Thymus (tissue), 14 donors: ENCODE results near the gene TRIP10. TPM values are rescaled to one million over a fixed set of nuclear protein-coding genes. Genes with fewer than 3 reads are reported as not detected.

Experiments
- DNase-seq, 9 donors: peaks; one replicate each; pipeline ENCODE4 v3.0.0-alpha.2; 2013; ENCODE audit warnings: low spot score in 9 of 9, low read depth in 6 of 9, missing footprints in 1 of 9
- H3K27ac ChIP-seq, 2 donors: one replicate each; pipeline ENCODE4 v1.5.1; 2013; ENCODE audit warnings: control low read depth in 1 of 2, low read depth in 1 of 2, low read length in 1 of 2, mild to moderate bottlenecking in 1 of 2, moderate library complexity in 1 of 2
- H3K27me3 ChIP-seq, 2 donors: one replicate each; pipeline ENCODE4 v1.5.1; 2013; ENCODE audit warnings: low read length in 1 of 2; ENCODE audit not compliant: control insufficient read depth in 2 of 2, insufficient read depth in 1 of 2
- H3K36me3 ChIP-seq, 2 donors: one replicate each; pipeline ENCODE4 v1.5.1; 2013; ENCODE audit warnings: low read length in 1 of 2, mild to moderate bottlenecking in 1 of 2, moderate library complexity in 1 of 2; ENCODE audit not compliant: control insufficient read depth in 2 of 2, insufficient read depth in 2 of 2
- H3K4me1 ChIP-seq, 2 donors: one replicate each; pipeline ENCODE4 v1.5.1; 2013; ENCODE audit warnings: low read length in 2 of 2; ENCODE audit not compliant: control insufficient read depth in 2 of 2, insufficient read depth in 2 of 2
- H3K4me3 ChIP-seq, 2 donors: one replicate each; pipeline ENCODE4 v1.5.1; 2013; ENCODE audit warnings: low read length in 2 of 2, control low read depth in 1 of 2, mild to moderate bottlenecking in 1 of 2
- H3K9me3 ChIP-seq, 2 donors: one replicate each; pipeline ENCODE4 v1.5.1; 2013; ENCODE audit warnings: low read length in 1 of 2, mild to moderate bottlenecking in 1 of 2; ENCODE audit not compliant: control insufficient read depth in 2 of 2, insufficient read depth in 1 of 2
- WGBS: extraction: QIAGEN DNeasy Blood & Tissue Kit; methylation state at CpG from one replicate; pipeline ENCODE4 v1.1.7; 2013; 5-methylcytosine and 5-hydroxymethylcytosine counted together
- long read RNA-seq, 10 donors: transcript quantifications; one replicate each; lab custom pipeline, GENCODE V29; 2026
- polyA plus RNA-seq: library from polyadenylated mRNA; stranded (reverse); fragments of 200-250 nt; gene quantifications from one replicate; pipeline ENCODE4 v1.2.3, GENCODE V29; 2013
- total RNA-seq: library from RNA; stranded (reverse); fragments of 120-200 nt; gene quantifications from one replicate; pipeline ENCODE4 v1.2.4, GENCODE V29; 2013
- donor health status: healthy.

The TRIP10 gene
- 11.2 TPM for total RNA-seq
- 52.2 TPM for polyA plus RNA-seq
- long read RNA-seq, donor 1, result 0 reads
- long read RNA-seq, donor 2, partial matches to known transcripts, result 0 of 3 reads
- long read RNA-seq, donor 2, other reads (novel, unspliced or antisense), result 0 of 3 reads
- long read RNA-seq, donor 3, partial matches to known transcripts, result 0 of 3 reads
- long read RNA-seq, donor 3, other reads (novel, unspliced or antisense), result 0 of 3 reads
- long read RNA-seq, donor 4, result 0 reads
- long read RNA-seq, donor 5, partial matches to known transcripts, result 6 of 13 reads
- long read RNA-seq, donor 5, other reads (novel, unspliced or antisense), result 0 of 13 reads
- long read RNA-seq, donor 6, partial matches to known transcripts, result 0 of 3 reads
- long read RNA-seq, donor 6, other reads (novel, unspliced or antisense), result 0 of 3 reads
- long read RNA-seq, donor 7, result 0 reads
- long read RNA-seq, donor 8, partial matches to known transcripts, result 0 of 2 reads
- long read RNA-seq, donor 8, other reads (novel, unspliced or antisense), result 0 of 2 reads
- long read RNA-seq, donor 9, result 0 reads
- long read RNA-seq, donor 10, partial matches to known transcripts, result 0 of 1 reads
- long read RNA-seq, donor 10, other reads (novel, unspliced or antisense), result 0 of 1 reads

GRCh38 chr19:6739390-6739882, at the start of gene TRIP10:
Gene TRIP10, plus strand, starts transcription at chr19:6739680. Its CDS starts 82 bp downstream, at chr19:6739762.
- Histone ChIP-seq H3K27ac (peak within 1 kb of the TSS; percentile 91 to 95), H3K4me3 (peak within 1 kb of the TSS; percentile 45 to 57), H3K9me3 (peaks cover 0 to 8% of the 10 kb centered on the region in 2 donors), H3K27me3 (peaks cover 29 to 43% of the 10 kb centered on the region in 2 donors), H3K36me3 (peaks cover 0 to 4% of the 10 kb centered on the region in 2 donors), H3K4me1 (peaks cover 21 to 44% of the 10 kb centered on the region in 2 donors)
- DNase-seq, result peak in 8 of 9 donors; percentile 50 to 90 (median 80)
- WGBS, result under 1% methylated on average over 47 of the region's 47 CpGs

DNA sequence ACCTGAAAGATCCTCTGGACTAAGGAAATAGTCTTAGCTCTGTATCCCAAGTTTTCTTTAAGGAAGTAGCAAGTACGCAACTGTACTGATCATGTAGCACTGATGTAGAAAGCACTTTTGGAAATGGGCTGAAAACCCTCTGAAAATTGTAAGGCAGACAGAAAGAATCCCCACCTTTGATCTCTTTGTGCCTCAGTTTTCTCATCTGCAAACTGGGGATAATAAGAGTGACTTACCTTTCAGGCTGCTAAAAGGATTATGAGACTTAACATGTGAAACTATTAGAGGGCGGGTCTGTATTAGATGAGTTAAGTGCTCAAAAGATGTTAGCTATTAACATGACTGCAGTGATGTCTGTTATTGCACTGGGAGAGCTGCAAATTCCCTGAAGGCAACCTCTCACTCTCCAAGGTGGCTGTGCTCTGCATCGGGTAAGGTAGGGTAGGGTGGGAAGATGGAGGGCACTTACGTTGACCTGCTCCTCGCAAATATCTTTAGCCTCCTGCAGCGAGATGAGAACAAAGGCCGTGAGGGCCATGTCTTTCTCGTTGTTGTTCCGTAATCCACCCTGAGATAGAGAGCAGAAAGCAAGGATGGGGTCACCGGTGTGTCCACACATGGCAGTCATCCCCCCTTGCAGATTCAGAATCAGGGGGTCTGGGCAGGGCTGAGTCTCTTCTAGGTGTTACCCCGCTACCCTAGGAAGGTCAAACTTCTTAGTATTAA, 49.2 kb upstream of the TRIP10 start:
- no peak overlapping the region for H3K4me3 ChIP-seq
- no peaks in the 10 kb centered on the region for H3K4me1 ChIP-seq
- H3K27me3 ChIP-seq, result no peaks in the 10 kb centered on the region
- no peak for DNase-seq
- H3K9me3 ChIP-seq, result no peaks in the 10 kb centered on the region
- 96% methylated on average over 11 of the region's 11 CpGs for WGBS
- H3K36me3 ChIP-seq, result no peaks in the 10 kb centered on the region
- H3K27ac ChIP-seq, result no peak overlapping the region

GRCh38 chr19:6691342-6691741, 48.1 kb upstream of the TRIP10 start:
- no peaks in the 10 kb centered on the region for H3K4me1 ChIP-seq
- no peak overlapping the region for H3K27ac ChIP-seq
- no peaks in the 10 kb centered on the region for H3K27me3 ChIP-seq
- H3K4me3 ChIP-seq, result no peak overlapping the region
- H3K36me3 ChIP-seq, result no peaks in the 10 kb centered on the region
- DNase-seq, result no peak
- 91% methylated on average over 8 of the region's 8 CpGs for WGBS
- H3K9me3 ChIP-seq, result no peaks in the 10 kb centered on the region

- no peak for DNase-seq
- H3K27me3 ChIP-seq, result no peaks in the 10 kb centered on the region
- no peak overlapping the region for H3K27ac ChIP-seq
- no peaks in the 10 kb centered on the region for H3K9me3 ChIP-seq
- no peaks in the 10 kb centered on the region for H3K4me1 ChIP-seq
- WGBS, result 91% methylated on average over 10 of the region's 10 CpGs
- no peaks in the 10 kb centered on the region for H3K36me3 ChIP-seq
- H3K4me3 ChIP-seq, result no peak overlapping the region
These were observed 47.5 kb upstream of the TRIP10 start for GRCh38 chr19:6692027-6692426.

GRCh38 chr19:6693056-6693471, 46.4 kb upstream of the TRIP10 start:
- Histone ChIP-seq H3K27ac (no peak overlapping the region), H3K4me3 (no peak overlapping the region), H3K4me1 (no peaks in the 10 kb centered on the region), H3K27me3 (no peaks in the 10 kb centered on the region), H3K9me3 (peaks cover 0 to 4% of the 10 kb centered on the region in 2 donors), H3K36me3 (no peaks in the 10 kb centered on the region)
- 96% methylated on average over 13 of the region's 13 CpGs for WGBS
- no peak for DNase-seq

- no peak overlapping the region for H3K4me3 ChIP-seq
- H3K36me3 ChIP-seq, result no peaks in the 10 kb centered on the region
- 86% methylated on average over 5 of the region's 7 CpGs for WGBS
- H3K27me3 ChIP-seq, result no peaks in the 10 kb centered on the region
- no peak overlapping the region for H3K27ac ChIP-seq
- no peak for DNase-seq
- peaks cover 0 to 4% of the 10 kb centered on the region in 2 donors for H3K9me3 ChIP-seq
- H3K4me1 ChIP-seq, result no peaks in the 10 kb centered on the region
These were observed 45.8 kb upstream of the TRIP10 start for GRCh38 chr19:6693681-6694080.

- Histone ChIP-seq H3K27me3 (no peaks in the 10 kb centered on the region), H3K4me1 (no peaks in the 10 kb centered on the region), H3K27ac (no peak overlapping the region), H3K9me3 (peaks cover 0 to 4% of the 10 kb centered on the region in 2 donors), H3K36me3 (no peaks in the 10 kb centered on the region), H3K4me3 (no peak overlapping the region)
- no peak for DNase-seq
- 97% methylated on average over 25 of the region's 25 CpGs for WGBS
These were observed 45.2 kb upstream of the TRIP10 start for GRCh38 chr19:6694147-6694815.

GRCh38 chr19:6696239-6696820, 43.1 kb upstream of the TRIP10 start:
- no peak overlapping the region for H3K4me3 ChIP-seq
- no peaks in the 10 kb centered on the region for H3K4me1 ChIP-seq
- H3K36me3 ChIP-seq, result no peaks in the 10 kb centered on the region
- no peak overlapping the region for H3K27ac ChIP-seq
- H3K9me3 ChIP-seq, result peaks cover 0 to 4% of the 10 kb centered on the region in 2 donors
- no peak for DNase-seq
- 87% methylated on average over 18 of the region's 18 CpGs for WGBS
- H3K27me3 ChIP-seq, result no peaks in the 10 kb centered on the region
